Measurements from ENCODE around the gene ROS1.
"Not testable (repeated sequence)": the region's sequence is repeated elsewhere in the genome, so short reads cannot be mapped to it uniquely, and the experiment has no call there.

Gene ROS1

GRCh38 chr6:117459204-117459944 lies 33.6 kb upstream of the ROS1 start:
- TF ChIP-seq Cebpa-rat (IDR thresholded peaks at IDR 0.05): no peak
- no peak overlapping the region for H3K4me3 ChIP-seq
- no peaks in the 10 kb centered on the region for H3K36me3 ChIP-seq
- H4K20me1 ChIP-seq: no peaks in the 10 kb centered on the region
- H3K4me2 ChIP-seq: no peak overlapping the region
- H3K27ac ChIP-seq: no peak overlapping the region
- no peaks in the 10 kb centered on the region for H3K27me3 ChIP-seq
- H3K9me3 ChIP-seq: no peaks in the 10 kb centered on the region
- no peak overlapping the region for H3K9ac ChIP-seq
- no peaks in the 10 kb centered on the region for H3K4me1 ChIP-seq

GRCh38 chr6:117456998-117457397 lies 31.3 kb upstream of the ROS1 start:
- no peak for TF ChIP-seq Cebpa-rat (IDR thresholded peaks at IDR 0.05)
- H3K4me1 ChIP-seq: no peaks in the 10 kb centered on the region
- H4K20me1 ChIP-seq: no peaks in the 10 kb centered on the region
- no peak overlapping the region for H3K4me3 ChIP-seq
- no peaks in the 10 kb centered on the region for H3K27me3 ChIP-seq
- H3K36me3 ChIP-seq: no peaks in the 10 kb centered on the region
- no peak overlapping the region for H3K27ac ChIP-seq
- H3K4me2 ChIP-seq: no peak overlapping the region
- H3K9me3 ChIP-seq: no peaks in the 10 kb centered on the region
- H3K9ac ChIP-seq: no peak overlapping the region

- no peaks in the 10 kb centered on the region for H3K27me3 ChIP-seq
- no peak overlapping the region for H3K4me2 ChIP-seq
- no peak overlapping the region for H3K4me3 ChIP-seq
- no peaks in the 10 kb centered on the region for H3K36me3 ChIP-seq
- TF ChIP-seq Cebpa-rat (IDR thresholded peaks at IDR 0.05): no peak
- H3K4me1 ChIP-seq: no peaks in the 10 kb centered on the region
- H4K20me1 ChIP-seq: no peaks in the 10 kb centered on the region
- no peak overlapping the region for H3K9ac ChIP-seq
- H3K27ac ChIP-seq: no peak overlapping the region
- H3K9me3 ChIP-seq: no peaks in the 10 kb centered on the region
Measured at GRCh38 chr6:117456250-117456649, 30.5 kb upstream of the ROS1 start.

GRCh38 chr6:117451671-117452070 lies 25.9 kb upstream of the ROS1 start:
- H3K9ac ChIP-seq: no peak overlapping the region
- no peak overlapping the region for H3K27ac ChIP-seq
- no peaks in the 10 kb centered on the region for H3K36me3 ChIP-seq
- no peaks in the 10 kb centered on the region for H4K20me1 ChIP-seq
- no peaks in the 10 kb centered on the region for H3K4me1 ChIP-seq
- H3K4me2 ChIP-seq: no peak overlapping the region
- no peak for TF ChIP-seq Cebpa-rat (IDR thresholded peaks at IDR 0.05)
- no peaks in the 10 kb centered on the region for H3K27me3 ChIP-seq
- no peak overlapping the region for H3K4me3 ChIP-seq
- no peaks in the 10 kb centered on the region for H3K9me3 ChIP-seq

GRCh38 chr6:117449549-117450439 lies 24.1 kb upstream of the ROS1 start:
- no peak overlapping the region for H3K4me3 ChIP-seq
- no peaks in the 10 kb centered on the region for H3K9me3 ChIP-seq
- H3K4me2 ChIP-seq: no peak overlapping the region
- TF ChIP-seq Cebpa-rat (IDR thresholded peaks at IDR 0.05): no peak
- no peak overlapping the region for H3K9ac ChIP-seq
- no peak overlapping the region for H3K27ac ChIP-seq
- H3K27me3 ChIP-seq: no peaks in the 10 kb centered on the region
- H3K4me1 ChIP-seq: no peaks in the 10 kb centered on the region
- no peaks in the 10 kb centered on the region for H4K20me1 ChIP-seq
- H3K36me3 ChIP-seq: no peaks in the 10 kb centered on the region

- Histone ChIP-seq H3K9me3 (no peaks in the 10 kb centered on the region), H3K4me1 (no peaks in the 10 kb centered on the region), H4K20me1 (no peaks in the 10 kb centered on the region), H3K27me3 (no peaks in the 10 kb centered on the region), H3K36me3 (no peaks in the 10 kb centered on the region), H3K9ac (no peak overlapping the region), H3K4me3 (no peak overlapping the region), H3K4me2 (no peak overlapping the region), H3K27ac (no peak overlapping the region)
- no peak for TF ChIP-seq Cebpa-rat (IDR thresholded peaks at IDR 0.05)
Measured at GRCh38 chr6:117448732-117449485, 23.2 kb upstream of the ROS1 start.

- H3K9me3 ChIP-seq: no peaks in the 10 kb centered on the region
- no peaks in the 10 kb centered on the region for H4K20me1 ChIP-seq
- H3K27me3 ChIP-seq: no peaks in the 10 kb centered on the region
- H3K4me2 ChIP-seq: no peak overlapping the region
- no peak for TF ChIP-seq Cebpa-rat (IDR thresholded peaks at IDR 0.05)
- no peaks in the 10 kb centered on the region for H3K36me3 ChIP-seq
- H3K4me3 ChIP-seq: no peak overlapping the region
- no peaks in the 10 kb centered on the region for H3K4me1 ChIP-seq
- no peak overlapping the region for H3K27ac ChIP-seq
- H3K9ac ChIP-seq: no peak overlapping the region
Measured at GRCh38 chr6:117448011-117448410, 22.3 kb upstream of the ROS1 start.

- Histone ChIP-seq H3K27ac (no peak overlapping the region), H3K36me3 (no peaks in the 10 kb centered on the region), H3K9ac (no peak overlapping the region), H3K4me1 (no peaks in the 10 kb centered on the region), H3K4me3 (no peak overlapping the region), H3K4me2 (no peak overlapping the region), H3K9me3 (no peaks in the 10 kb centered on the region), H4K20me1 (no peaks in the 10 kb centered on the region), H3K27me3 (no peaks in the 10 kb centered on the region)
- no peak for TF ChIP-seq Cebpa-rat (IDR thresholded peaks at IDR 0.05)
Measured at GRCh38 chr6:117446861-117447260, 21.1 kb upstream of the ROS1 start.

- Histone ChIP-seq H3K4me1 (no peaks in the 10 kb centered on the region), H3K9ac (no peak overlapping the region), H3K27me3 (no peaks in the 10 kb centered on the region), H3K4me2 (no peak overlapping the region), H3K27ac (no peak overlapping the region), H3K36me3 (no peaks in the 10 kb centered on the region), H3K9me3 (no peaks in the 10 kb centered on the region), H3K4me3 (no peak overlapping the region), H4K20me1 (no peaks in the 10 kb centered on the region)
- TF ChIP-seq Cebpa-rat (IDR thresholded peaks at IDR 0.05): no peak
Measured at GRCh38 chr6:117444600-117444999, 18.9 kb upstream of the ROS1 start.

- not testable (repeated sequence) for H3K27me3 ChIP-seq, H3K9me3 ChIP-seq, H3K9ac ChIP-seq, H4K20me1 ChIP-seq, H3K4me2 ChIP-seq, H3K36me3 ChIP-seq, H3K4me3 ChIP-seq, H3K4me1 ChIP-seq, H3K27ac ChIP-seq
Measured at GRCh38 chr6:117442313-117442712, 16.6 kb upstream of the ROS1 start.
